ENCODE measurements around the gene CYP2A6. TPM values are rescaled to one million over a fixed set of nuclear protein-coding genes. Genes with fewer than 3 reads are reported as not detected.
A peak's percentile ranks its signal among the peaks of the same experiment; 100 is the strongest.

Gene CYP2A6
- total RNA-seq, 1 donor from 2014 or later: not detected

- Histone ChIP-seq H3K27ac (no peak overlapping the region), H3K36me3 (no peaks in the 10 kb centered on the region), H3K9me3 (ENCODE audit: low read depth) (no peaks in the 10 kb centered on the region), H3K4me1 (peaks cover 25% of the 10 kb centered on the region), H4K20me1 (ENCODE audit: low read depth) (peaks cover 61% of the 10 kb centered on the region), H2AFZ (replicated peaks) (no peak overlapping the region), H3K9ac (peak overlapping the region; percentile 83), H3K4me2 (peak overlapping the region; percentile 97), H3F3A (ENCODE audit: low read depth) (peaks cover 16% of the 10 kb centered on the region), H3K79me2 (ENCODE audit: low read depth) (peaks cover 63% of the 10 kb centered on the region), H3K27me3 (no peaks in the 10 kb centered on the region), H3K4me3 (peak overlapping the region; percentile 99)
- Mint-ChIP-seq H3K27ac (peak overlapping the region; percentile 94), H3K27me3 (ENCODE audit: insufficient read depth, low read depth) (peaks cover 12% of the 10 kb centered on the region), H3K36me3 (peaks cover 11% of the 10 kb centered on the region), H3K4me3 (peak overlapping the region; percentile 96), H3K9me3 (no peaks in the 10 kb centered on the region), H3K4me1 (peaks cover 62% of the 10 kb centered on the region)
- TF ChIP-seq EZH2phosphoT487 (IDR thresholded peaks at IDR 0.05) (no peak), CTCF (IDR thresholded peaks at IDR 0.05) (no peak), EZH2 (IDR thresholded peaks at IDR 0.05) (no peak)
- no peak for DNase-seq (ENCODE audit: low spot score)
These were observed 49.8 kb downstream of the CYP2A6 start for GRCh38 chr19:40800339-40800996.

GRCh38 chr19:40799558-40800338 lies 50.5 kb downstream of the CYP2A6 start:
- H3K4me1 ChIP-seq: peaks cover 25% of the 10 kb centered on the region

More at GRCh38 chr19:40799558-40800338, 50.5 kb downstream of the CYP2A6 start:
- Histone ChIP-seq H3K79me2 (ENCODE audit: low read depth) (peaks cover 56% of the 10 kb centered on the region), H3K27me3 (no peaks in the 10 kb centered on the region), H3K36me3 (no peaks in the 10 kb centered on the region), H3K27ac (peak overlapping the region; percentile 94), H3K9ac (peak overlapping the region; percentile 83), H3F3A (ENCODE audit: low read depth) (peaks cover 15% of the 10 kb centered on the region), H2AFZ (replicated peaks) (no peak overlapping the region), H3K4me2 (peak overlapping the region; percentile 97), H3K4me3 (peak overlapping the region; percentile 99), H4K20me1 (ENCODE audit: low read depth) (peaks cover 54% of the 10 kb centered on the region), H3K9me3 (ENCODE audit: low read depth) (no peaks in the 10 kb centered on the region)
- no peaks in the 10 kb centered on the region for H3K9me3 Mint-ChIP-seq
- H3K4me1 Mint-ChIP-seq: peaks cover 56% of the 10 kb centered on the region
- H3K4me3 Mint-ChIP-seq: peak overlapping the region; percentile 96
- H3K36me3 Mint-ChIP-seq: peaks cover 8% of the 10 kb centered on the region
- H3K27ac Mint-ChIP-seq: peak overlapping the region; percentile 94
- TF ChIP-seq EZH2 (IDR thresholded peaks at IDR 0.05) (no peak), CTCF (IDR thresholded peaks at IDR 0.05) (no peak), EZH2phosphoT487 (IDR thresholded peaks at IDR 0.05) (no peak)
- DNase-seq (ENCODE audit: low spot score): peak; percentile 73
- H3K27me3 Mint-ChIP-seq (ENCODE audit: insufficient read depth, low read depth): peaks cover 12% of the 10 kb centered on the region
